IPS-15b (cell line): ENCODE data around the gene SLC9A1.

Experiments used
- H3K27me3 ChIP-seq: one replicate; pipeline ENCODE4 v1.6.1; 2013; ENCODE audit warnings: low read length; ENCODE audit not compliant: control insufficient read depth, insufficient read depth
- H3K36me3 ChIP-seq: one replicate; pipeline ENCODE4 v1.6.1; 2013; ENCODE audit warnings: low read length; ENCODE audit not compliant: control insufficient read depth, insufficient read depth
- H3K4me1 ChIP-seq: one replicate; pipeline ENCODE4 v1.6.1; 2013; ENCODE audit warnings: mild to moderate bottlenecking, low read length; ENCODE audit not compliant: control insufficient read depth, insufficient read depth
- H3K4me3 ChIP-seq: one replicate; pipeline ENCODE4 v1.5.1; 2013; ENCODE audit warnings: low read depth, low read length
- H3K9ac ChIP-seq: one replicate; pipeline ENCODE4 v1.6.1; 2013; ENCODE audit warnings: low read depth, mild to moderate bottlenecking, low read length
- H3K9me3 ChIP-seq: one replicate; pipeline ENCODE4 v1.6.1; 2013; ENCODE audit warnings: mild to moderate bottlenecking, low read length; ENCODE audit not compliant: control insufficient read depth, insufficient read depth

The SLC9A1 gene

GRCh38 chr1:27057389-27057788 lies 97.5 kb downstream of the SLC9A1 start:
- Histone ChIP-seq H3K4me3 (peak overlapping the region; percentile 43), H3K9ac (peak overlapping the region; percentile 89), H3K36me3 (no peaks in the 10 kb centered on the region), H3K4me1 (peaks cover 25% of the 10 kb centered on the region), H3K9me3 (no peaks in the 10 kb centered on the region), H3K27me3 (no peaks in the 10 kb centered on the region)

- no peak overlapping the region for H3K4me3 ChIP-seq
These were observed 100.8 kb downstream of the SLC9A1 start for GRCh38 chr1:27053977-27054753.

GRCh38 chr1:27052527-27052926 lies 102.4 kb downstream of the SLC9A1 start:
- Histone ChIP-seq H3K27me3 (no peaks in the 10 kb centered on the region), H3K9ac (no peak overlapping the region), H3K4me3 (no peak overlapping the region), H3K36me3 (no peaks in the 10 kb centered on the region), H3K9me3 (no peaks in the 10 kb centered on the region), H3K4me1 (peaks cover 14% of the 10 kb centered on the region)

More at GRCh38 chr1:27053977-27054753, 100.8 kb downstream of the SLC9A1 start:
- no peaks in the 10 kb centered on the region for H3K36me3 ChIP-seq
- H3K9me3 ChIP-seq, result no peaks in the 10 kb centered on the region
- no peaks in the 10 kb centered on the region for H3K27me3 ChIP-seq
- no peak overlapping the region for H3K9ac ChIP-seq
- peaks cover 29% of the 10 kb centered on the region for H3K4me1 ChIP-seq

DNA sequence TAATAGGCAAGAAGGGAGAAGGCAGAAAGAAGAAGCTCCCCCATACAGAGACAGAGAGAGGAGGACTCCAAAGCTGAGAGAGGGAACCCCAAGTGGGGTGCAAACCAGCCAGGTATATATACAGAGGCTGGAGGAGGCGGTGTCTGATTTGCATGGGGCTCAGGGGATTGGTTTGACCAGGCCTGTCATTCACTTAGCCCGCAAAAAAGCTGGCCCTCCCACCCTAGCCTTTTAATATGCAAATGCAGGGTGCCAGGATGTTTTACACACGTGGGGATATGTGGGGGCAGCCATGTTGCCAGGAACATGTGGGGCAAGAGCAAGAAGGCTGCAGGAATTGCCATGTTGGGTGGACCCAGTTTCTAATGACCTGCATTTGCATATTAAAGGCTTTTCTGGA lies 105.3 kb downstream of the SLC9A1 start:
- no peaks in the 10 kb centered on the region for H3K9me3 ChIP-seq
- peaks cover 24% of the 10 kb centered on the region for H3K4me1 ChIP-seq
- H3K4me3 ChIP-seq, result no peak overlapping the region
- H3K9ac ChIP-seq, result no peak overlapping the region
- no peaks in the 10 kb centered on the region for H3K27me3 ChIP-seq
- H3K36me3 ChIP-seq, result no peaks in the 10 kb centered on the region

- Histone ChIP-seq H3K27me3 (no peaks in the 10 kb centered on the region), H3K9ac (no peak overlapping the region), H3K9me3 (no peaks in the 10 kb centered on the region), H3K4me1 (peaks cover 24% of the 10 kb centered on the region), H3K36me3 (no peaks in the 10 kb centered on the region), H3K4me3 (no peak overlapping the region)
These were observed 105.8 kb downstream of the SLC9A1 start for GRCh38 chr1:27049100-27049499.
